Kasumi-1 (cell line): ENCODE data around the gene HNRNPLL.
"Not testable (repeated sequence)": the region's sequence is repeated elsewhere in the genome, so short reads cannot be mapped to it uniquely, and the experiment has no call there.

Experiments
- DNase-seq, 2 experiments: peaks; one replicate each; lab custom pipeline; 2025; lab: John Stamatoyannopoulos, UW

The HNRNPLL gene

DNA sequence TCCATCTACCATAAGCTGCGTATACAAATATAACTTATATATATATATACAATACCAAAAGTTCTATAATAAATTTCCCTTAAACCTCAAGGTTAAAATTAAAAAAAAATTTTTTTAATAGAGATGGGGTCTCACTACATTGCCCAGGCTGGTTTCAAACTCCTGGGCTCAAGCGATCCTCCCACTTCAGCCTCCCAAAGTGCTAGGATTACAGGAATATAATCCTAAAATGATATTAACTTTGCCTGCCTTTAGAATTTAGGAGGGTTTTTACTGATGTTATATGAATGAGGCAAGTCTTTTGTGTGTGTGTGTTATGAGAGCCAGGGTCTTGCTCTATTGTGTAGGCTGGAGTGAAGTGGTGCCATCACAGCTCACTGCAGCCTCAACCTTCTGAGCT, 49.2 kb downstream of the HNRNPLL start:
- no peak for DNase-seq

DNA sequence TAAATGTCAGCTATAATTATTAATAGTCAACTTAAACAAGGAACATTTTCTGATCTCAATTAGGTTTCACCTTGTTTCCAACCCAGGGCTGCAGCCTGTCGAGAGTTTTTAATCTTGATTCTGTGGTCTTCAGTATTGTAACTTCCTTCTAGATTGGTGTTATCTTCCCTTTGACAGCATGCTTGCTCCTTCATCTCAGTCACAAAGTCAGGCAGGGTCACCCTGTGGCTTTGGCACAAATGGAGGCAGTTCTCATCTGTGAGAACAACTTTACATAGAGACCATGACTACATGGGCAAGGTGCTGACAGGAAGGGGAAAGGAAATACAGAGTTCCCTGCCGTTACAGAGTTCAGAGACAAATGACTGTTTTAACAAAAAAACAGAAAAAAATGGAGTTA, 50.5 kb downstream of the HNRNPLL start:
- DNase-seq, result no peak

DNA sequence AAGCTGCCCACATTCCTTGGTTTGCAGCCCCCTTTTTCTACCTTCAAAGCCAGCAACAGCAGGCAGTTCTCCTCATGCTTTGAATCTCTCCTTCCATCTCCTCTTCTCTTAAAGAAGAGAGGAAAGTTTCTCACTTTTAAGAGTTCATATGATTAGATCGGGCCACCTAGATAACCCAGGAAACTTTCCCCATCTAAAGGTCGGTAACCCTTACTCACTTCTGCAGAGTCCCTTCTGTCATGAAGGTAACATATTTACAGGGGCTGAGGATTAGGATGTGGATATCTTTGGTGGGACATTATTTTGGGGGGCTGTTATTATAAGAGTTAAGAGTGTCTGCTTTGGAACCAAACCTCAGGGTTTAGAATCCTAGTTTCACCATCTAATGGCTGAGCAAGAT, 51.0 kb downstream of the HNRNPLL start:
- no peak for DNase-seq

DNA sequence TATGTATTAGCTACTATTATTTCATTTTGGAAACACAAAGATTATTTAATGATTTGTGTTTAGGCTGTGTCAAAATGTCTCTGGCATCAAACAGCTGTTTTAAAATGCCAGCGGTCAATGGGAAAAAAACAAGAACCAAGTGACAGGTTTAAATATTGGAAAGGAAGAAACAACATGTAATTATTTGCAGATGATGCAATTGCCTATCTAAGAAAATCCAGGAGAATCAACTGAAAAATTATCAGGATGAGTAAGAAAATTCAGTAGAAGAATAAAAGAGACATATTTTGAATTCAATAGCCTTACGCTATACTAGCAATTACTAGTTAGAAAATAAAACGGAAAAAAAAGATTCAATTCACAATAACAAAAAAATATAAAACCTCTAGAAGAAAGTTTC, 51.6 kb downstream of the HNRNPLL start:
- no peak for DNase-seq

DNA sequence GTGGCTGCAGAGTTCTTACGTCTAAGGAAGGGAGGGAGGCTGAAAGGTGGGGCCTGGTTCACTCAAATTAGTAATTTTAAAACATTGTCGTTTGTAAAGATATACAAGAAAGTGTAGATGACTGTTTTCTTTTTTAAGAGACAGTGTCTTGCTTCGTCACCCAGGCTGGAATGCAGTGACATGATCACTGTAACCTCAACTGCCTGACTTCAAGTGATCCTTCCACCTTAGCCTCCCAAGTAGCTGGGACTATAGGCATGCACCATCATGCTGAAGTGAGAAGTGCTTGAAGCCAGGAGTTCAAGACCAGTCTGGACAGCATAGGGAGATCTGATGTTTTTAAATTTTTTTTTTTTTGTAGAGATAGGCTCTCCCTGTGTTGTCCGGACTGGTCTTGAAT, 52.9 kb downstream of the HNRNPLL start:
- no peak for DNase-seq

DNA sequence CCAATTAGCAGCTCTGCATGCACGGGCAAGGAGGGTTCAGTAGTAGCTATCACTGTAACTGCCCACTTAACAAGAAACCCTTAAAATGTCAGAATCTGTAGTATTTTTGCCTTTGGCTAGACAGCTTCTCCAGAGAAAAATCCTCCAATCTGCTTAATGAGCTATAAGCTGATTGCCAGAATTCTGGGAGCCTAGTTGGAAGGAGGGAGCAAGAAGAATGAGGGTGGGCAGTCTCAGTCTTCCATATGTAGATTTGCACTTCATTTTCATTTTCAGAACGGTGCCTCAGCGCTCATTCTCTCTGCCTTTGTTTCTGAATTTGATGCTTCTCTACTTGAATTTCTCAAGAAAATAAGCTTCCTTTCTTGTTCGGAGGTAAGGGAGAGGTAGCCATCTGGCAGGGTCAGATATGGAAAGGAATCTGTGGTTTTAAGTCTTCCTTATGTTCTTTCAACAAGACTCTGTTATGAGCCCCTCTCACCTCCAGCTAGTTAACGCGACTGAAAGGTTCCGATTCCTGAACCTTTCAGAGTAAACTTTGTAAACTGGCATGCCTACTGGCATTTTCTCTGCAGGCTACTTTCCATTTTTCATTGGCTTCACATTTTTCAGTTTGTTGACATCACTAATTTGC, 53.5 kb downstream of the HNRNPLL start:
- DNase-seq, result no peak

DNA sequence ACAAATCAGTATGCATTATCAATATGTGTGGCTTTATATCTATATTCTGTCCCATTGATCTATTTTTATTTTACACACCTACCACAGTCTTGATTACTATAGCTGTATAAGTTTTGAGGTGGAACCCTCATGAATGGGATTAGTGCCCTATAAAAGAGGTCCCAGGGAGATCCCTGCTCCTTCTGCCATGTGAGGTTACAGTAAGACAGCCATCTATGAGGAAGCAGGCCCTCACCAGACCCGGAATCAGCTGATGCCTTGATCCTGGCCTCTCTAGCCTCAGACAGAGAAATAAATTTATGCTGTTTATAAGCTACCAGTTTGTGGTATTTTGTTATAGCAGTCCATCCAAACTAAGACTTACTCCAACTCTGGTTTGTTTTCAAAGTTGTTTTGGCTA, 54.9 kb downstream of the HNRNPLL start:
- DNase-seq, result no peak

DNA sequence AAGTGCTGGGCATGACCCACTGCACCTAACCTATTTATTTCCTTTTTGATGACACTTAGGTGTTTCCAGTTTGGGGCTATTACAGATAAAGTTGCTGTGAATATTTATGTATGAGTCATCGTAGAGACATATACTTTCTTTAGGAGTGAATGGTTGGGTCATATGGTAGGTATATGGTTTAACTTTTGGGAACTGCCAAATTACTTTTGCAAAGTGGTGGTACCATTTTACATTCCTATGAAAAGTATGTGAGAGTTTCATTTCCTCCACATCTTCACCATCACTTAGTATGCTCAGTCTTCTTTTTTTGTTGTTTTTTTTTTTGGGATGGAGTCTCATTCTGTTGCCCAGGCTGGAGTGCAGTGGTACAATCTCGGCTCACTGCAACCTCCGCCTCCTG, 56.1 kb downstream of the HNRNPLL start:
- DNase-seq, result no peak

DNA sequence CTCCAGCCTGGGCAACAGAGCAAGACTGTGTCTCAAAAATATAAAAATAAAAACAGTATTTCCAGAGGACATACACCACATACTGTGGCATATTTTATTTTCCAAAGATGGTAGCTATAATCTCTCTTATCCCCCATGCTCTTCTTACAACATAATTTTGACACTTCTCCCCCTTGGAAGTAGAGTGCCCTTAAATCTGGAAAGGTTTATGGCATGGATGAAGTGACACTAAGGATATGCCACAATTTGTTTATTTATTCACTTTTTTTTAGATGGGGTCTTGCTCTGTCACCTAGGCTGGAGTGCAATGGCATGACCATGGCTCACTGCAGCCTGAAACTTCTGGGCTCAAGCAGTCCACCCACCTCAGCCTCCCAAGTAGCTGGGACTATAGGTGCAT, 56.7 kb downstream of the HNRNPLL start:
- no peak for DNase-seq

DNA sequence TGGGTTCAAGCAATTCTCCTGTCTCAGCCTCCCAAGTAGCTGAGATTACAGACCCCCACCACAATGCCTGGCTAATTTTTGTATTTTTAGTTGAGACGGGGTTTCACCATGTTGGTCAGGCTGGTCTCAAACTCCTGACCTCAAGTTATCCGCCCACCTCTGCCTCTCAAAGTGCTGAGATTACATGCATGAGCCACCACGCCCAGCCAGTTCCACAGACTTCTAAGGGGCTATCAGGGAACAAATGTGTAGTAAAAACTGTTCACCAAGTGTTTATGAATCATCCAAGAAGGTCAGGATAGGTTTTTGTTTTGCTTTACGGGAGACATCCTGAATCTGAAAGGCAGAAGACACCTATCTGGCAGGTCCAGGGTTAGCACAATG, 60.5 kb downstream of the HNRNPLL start:
- not testable (repeated sequence) for DNase-seq

DNA sequence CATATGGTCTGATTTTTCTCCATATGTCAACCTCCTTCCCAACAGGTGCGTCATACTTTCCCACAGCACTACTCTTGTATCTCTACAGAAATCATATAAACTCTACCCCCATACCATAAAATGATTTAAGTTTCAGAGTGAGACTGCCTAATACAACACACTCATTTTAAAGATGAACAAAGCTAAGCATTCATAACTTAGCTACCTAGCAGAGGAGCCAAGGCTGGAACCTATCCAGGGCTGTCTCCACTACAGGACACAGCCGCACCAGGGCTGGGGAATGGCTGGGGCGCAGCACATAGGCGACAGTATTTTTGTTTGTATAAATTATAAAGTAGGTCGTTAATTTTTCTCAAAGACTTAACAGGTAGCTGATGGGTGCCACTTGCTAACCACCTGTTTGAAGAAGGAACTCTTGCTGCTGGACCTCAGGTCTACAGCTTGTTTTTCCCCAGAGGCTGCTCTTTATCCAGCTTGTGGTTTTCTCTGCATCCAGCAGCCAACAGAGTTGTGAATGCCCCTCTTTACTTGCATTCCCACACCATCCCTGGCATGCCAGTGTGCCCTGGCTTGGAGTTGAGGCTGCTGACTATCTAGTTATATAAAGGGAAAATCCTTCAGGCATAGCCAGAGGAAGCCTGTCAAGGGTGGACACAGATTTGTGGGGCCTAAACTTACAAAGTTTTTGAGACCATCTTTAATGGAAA, 62.0 kb downstream of the HNRNPLL start:
- no peak for DNase-seq

DNA sequence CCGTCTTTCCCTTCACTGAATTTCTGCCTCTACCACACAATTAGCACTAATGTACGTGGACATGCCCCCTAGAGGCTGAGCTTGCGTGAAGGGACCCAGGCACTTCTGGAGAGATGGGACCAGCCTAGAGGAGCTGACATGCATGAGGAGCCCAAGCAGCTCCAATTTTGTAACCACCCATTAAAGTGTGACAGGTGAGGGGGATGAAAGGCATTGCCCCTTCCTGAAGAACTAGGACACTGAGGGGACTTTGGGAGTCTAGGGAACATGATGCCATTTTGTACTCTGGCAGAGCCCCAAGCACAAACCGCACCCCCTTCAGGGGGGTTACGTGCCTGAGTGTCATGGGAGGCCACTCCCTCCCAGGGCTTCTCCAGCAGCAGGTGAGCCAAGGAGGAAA, 63.6 kb downstream of the HNRNPLL start:
- DNase-seq, result peak in 1 of 2 experiments; percentile 12

DNA sequence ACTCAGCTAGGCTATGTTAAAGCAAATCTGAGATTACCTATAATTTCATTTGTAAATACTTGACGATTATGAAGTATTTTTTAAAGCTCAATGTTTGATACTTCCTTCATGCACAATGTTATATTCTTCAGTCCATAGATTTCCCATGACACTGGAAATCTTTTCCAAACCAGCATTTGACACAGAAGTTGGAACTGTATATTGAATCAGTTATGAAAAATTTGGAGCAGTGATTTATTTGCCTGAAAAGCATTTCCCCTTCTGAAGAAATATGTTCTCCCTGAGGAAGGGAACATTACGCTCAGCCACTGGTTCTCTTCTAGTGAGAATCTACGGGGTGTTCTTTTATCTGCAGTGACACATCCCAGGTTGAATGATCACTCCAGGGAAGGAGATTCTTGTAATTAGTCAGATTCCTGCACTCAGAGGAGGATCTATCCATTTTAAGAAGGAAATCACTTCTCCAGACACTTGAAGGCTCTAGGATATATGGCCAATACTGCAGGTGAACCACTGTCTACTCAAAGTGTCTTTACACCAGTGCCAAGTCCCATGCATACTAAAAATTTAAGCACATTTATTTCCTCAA, 64.7 kb downstream of the HNRNPLL start:
- DNase-seq, result no peak

DNA sequence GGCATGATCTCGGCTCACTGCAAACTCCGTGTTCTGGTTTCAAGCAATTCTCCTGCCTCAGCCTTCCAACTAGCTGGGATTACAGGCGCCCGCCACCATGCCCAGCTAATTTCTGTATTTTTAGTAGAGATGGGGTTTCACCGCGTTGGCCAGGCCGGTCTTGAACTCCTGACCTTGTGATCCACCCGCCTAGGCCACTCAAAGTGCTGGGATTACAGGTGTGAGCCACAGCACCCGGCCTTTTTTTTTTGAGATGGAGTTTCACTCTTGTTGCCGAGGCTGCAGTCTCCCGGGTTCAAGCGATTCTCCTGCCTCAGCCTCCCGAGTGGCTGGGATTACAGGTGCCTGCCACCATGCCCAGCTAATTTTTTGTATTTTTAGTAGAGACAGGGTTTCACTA, 65.4 kb downstream of the HNRNPLL start:
- DNase-seq, result not testable (repeated sequence)

DNA sequence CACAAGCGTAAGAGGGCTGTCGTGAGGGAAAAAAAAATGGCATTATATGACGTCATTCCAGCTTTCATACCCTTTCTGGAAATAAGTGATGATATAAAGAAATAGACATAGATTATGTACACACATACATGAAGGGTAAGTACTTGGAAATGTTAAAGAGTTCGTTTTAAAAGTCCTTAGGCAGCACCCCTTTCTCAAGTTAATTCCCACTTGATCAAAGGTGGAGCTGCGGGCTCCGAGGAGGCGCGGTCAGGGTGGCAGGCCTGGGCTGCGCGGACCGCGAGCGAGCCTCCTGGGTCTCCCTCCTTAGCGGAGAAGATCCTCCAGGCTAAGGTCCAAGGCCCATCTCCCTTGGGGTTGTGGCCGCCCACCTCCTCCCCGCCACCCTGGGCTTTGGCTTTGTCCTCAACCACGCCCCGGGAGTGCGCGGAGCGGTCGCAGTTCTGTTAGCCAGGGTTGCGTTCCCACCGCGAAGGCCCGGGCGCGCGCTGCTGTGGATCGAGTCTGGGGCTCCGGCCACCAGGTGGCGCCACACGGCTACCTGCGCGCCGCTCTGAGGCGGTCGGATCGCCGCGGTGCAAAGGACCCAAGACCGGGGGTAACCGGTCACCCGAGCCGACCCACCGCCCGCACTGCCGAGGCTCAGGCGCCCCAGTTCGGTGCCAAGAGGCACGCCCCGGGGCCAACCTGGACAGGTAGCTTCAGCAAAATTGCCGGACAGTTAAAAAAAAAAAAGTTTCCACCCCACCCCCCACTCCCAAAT, 66.8 kb downstream of the HNRNPLL start:
- peak; percentile 43 to 46 for DNase-seq

DNA sequence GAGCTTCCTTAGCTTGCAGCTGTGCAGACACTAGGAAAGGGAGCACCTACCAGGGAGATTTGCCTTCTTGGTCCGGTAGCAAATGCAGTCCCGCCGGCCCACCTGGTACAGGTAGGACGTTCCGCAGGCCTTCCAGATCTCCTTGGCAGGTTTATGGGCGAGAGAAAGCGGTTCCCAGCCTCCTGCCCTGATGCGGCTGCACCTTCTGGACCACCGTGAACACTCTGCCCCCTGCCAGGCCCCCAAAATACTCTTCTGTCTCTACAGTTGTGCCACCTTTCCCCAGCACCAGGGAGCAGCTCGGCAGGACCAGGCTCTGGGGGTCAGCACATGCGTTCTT, 67.4 kb downstream of the HNRNPLL start:
- DNase-seq, result no peak

DNA sequence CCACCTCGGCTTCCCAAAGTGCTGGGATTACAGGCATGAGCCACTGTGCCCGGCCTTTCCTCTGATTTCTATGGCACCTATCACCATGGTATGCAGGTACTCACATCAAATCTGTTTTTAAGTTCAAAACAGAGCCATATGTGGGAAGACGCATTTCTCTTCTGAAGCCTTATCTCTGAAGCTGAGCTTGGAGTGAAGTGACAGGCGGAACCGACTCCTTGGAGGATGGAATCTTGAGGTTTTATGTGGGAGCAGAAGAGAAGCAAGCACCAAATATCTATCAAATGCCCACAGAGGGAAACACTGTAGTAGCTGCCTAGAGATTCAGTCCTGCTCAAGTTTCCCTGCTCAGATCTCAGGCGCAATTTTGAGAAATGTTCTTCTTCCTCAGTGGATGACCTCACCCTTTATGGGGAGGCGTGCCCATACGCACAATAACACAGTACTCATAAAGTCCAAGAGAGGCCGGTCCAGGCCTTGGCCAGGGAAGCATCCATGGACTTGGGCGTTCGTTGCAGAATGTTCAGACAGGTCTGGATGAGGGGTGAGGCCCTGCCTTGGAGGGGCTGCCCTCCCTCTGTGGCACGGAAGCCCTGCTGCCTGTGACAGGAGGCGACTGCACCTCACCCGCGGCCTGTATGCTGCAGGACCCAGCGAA, 67.9 kb downstream of the HNRNPLL start:
- no peak for DNase-seq

DNA sequence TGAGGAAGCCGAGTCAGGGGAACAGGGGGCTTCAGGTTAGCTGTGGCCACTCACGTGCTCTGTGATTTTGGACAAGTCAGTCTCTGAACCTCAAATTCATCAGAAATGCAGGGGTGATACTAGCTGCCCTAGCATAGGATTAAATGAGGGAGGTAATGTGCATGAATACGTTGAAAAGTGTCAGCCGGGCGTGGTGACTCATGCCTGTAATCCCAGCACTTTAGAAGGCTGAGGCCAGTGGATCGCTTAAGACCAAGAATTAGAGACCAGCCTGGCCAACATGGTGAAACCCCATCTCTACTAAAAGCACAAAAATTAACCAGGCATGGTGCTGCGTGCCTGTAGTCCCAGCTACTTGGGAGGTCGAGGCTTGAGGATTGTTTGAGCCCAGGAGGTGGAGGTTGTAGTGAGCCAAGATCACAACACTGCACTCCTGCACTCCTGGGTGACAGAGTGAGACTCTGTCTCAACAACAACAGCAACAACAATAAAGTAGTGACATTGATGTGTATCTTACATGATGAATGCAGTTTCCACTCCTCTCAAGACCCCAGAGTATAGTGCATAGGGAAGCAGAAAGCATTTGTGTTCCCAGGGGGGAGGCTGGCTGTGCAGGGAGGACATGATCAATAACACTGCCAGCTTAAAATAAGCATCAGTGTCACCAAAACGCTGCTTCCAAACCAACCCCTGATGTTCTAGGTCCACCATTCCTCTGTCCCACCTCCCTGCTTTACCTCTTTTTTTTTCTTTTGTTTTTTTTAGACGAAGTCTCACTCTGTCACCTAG, 68.8 kb downstream of the HNRNPLL start:
- no peak for DNase-seq

DNA sequence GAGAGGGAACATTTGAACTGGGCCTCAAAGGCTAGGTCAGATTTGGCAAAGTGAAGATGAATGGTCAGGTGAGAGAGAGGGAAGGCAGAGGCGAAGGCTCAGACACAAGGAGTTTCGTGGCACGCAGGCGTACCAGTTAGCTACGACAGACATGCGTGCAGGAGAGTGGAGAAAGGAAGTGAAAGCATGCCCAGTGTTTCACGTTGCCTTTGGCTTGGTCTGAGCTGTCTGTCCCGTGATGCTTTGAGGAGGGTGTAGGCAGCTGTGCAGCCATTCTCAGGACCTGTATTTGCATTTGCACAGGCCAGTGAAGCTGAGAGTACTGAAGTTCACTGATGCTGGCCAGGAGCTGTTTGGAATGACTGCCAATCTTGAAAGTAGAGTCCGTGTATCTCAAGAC, 69.5 kb downstream of the HNRNPLL start:
- DNase-seq, result no peak

DNA sequence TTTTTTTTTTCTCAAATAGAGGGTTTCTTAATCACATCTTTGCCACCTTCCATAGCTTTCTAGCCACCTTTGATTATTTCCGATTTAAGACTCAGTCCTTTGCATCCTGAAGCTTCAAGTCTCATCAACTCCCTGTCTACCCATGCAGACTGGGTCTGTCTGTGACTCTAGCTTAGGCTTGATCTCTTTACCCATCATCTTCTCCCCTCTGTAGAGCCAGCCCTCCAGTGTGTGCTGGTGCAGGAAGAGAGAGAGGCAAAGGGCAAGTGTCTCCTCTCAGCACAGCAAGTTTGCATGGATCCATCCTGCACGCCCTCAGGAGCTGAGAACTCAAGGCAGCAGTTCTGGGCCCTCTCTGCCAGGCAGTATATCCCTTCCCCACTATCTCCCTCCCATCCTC, 70.4 kb downstream of the HNRNPLL start:
- DNase-seq, result no peak

DNA sequence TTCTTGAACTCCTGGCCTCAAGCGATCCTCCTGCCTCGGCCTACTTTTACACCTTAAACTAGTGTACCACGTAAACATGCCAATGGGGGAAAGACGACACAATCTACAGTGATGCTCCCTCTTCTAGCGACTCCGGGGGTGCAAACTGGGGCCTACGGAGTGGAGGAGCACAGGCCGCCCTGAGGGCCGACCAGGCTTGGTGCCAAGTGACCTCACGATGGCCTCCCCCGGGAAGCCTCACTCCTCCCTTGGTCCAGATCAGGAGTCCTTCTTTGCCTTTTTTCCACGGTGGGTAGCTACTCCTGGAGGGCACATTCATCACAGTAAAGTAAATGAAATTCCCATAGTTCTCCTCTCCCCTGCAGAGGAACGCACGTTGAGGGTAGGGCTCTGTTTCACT, 73.5 kb downstream of the HNRNPLL start:
- DNase-seq, result no peak

DNA sequence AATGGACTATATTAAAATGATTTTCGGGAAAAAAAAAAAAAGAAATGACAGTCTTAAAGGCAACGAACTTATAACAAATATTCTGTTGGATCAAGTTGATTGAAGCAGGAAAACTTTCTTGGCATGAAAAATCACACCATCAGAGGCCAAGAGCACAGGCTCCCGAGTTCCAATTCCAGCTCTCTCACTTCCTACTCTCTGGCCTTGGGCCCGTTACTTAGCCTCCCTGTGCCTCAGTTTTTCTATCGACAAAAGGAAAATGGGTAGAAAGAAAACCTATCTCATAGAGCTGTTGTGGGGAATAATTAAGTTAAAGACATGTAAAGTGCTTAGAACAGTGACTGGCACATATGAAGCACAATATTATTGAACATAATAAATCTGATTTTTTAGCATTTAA, 74.2 kb downstream of the HNRNPLL start:
- DNase-seq, result no peak
